HG02943 (cell line): ENCODE data around the gene ZNF217.
A peak's percentile ranks its signal among the peaks of the same experiment; 100 is the strongest.
"Not testable (repeated sequence)": the region's sequence is repeated elsewhere in the genome, so short reads cannot be mapped to it uniquely, and the experiment has no call there.

Experiments used
- ATAC-seq: cut with Tn5 transposase; IDR thresholded peaks from one replicate; pipeline ENCODE4 v1.9.1; 2021; ENCODE audit warnings: mild to moderate bottlenecking, low read depth, moderate library complexity; ENCODE audit not compliant: unreplicated experiment

Gene ZNF217

DNA sequence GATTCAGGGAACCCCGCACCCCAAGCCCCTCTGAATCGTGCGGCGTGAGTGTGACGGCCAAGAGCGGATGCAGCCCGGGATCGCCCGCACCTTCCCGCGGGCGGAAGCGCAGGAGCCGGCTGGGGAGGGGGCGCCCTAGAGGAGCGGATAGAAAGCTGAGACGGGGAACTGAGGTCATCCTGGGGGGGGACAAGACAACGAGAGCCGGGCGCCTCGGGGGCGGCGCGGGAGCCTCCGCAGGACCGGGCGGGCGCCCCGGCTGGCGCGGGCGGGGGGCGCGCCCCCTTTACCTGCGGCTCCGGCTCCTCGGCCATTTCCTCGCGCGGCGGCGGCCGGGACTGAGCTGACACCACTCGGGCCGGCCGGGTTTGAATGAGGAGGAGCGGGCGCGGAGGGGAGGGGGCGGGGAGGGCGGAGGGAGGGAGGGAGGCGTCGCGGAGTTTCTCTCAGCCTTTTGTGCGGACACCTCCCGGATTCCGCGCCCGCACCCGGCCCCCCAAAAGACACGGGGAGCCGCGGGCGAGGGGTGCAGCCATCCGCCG, at the start of gene ZNF217:
Gene ZNF217, minus strand, starts transcription at position 374 of the 542 bp plus-strand sequence. CDS start 11,013 bp downstream, outside the sequence.
- peak; percentile 33 for ATAC-seq

DNA sequence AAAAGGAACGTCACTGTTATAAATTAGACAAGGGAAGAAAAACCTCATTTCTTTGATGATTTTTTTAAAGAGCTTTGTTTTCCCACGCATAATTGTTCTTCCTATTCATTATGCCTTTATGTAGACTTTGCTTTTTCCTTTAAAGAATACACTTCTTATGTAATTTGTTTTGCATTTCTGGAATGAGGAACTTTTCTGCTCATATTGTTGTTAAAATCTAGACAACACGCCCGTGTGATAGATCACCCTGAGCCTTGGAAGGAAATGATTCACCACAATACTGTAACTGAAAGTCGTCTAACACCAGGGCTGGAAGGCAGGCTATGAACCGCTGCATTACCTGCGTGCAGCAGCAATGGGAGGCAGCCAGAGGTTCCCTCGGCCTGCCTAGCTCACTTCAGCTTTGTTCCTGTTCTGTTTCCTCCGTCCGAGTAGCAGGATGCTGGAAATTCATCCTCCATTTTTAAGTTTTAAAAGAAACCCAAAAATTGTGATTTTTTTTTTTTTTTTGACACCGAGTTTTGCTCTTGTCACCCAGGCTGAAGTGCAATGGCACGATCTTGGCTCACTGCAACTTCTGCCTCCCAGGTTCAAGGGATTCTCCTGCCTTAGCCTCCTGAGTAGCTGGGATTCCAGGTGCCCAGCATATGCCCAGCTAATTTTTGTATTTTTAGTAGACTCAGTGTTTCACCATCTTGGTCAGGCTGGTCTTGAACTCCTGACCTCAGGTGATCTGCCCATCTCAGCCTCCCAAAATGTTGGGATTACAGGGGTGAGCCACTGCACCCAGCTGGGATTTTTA, 49.6 kb upstream of the ZNF217 start:
- peak; percentile 96 for ATAC-seq

DNA sequence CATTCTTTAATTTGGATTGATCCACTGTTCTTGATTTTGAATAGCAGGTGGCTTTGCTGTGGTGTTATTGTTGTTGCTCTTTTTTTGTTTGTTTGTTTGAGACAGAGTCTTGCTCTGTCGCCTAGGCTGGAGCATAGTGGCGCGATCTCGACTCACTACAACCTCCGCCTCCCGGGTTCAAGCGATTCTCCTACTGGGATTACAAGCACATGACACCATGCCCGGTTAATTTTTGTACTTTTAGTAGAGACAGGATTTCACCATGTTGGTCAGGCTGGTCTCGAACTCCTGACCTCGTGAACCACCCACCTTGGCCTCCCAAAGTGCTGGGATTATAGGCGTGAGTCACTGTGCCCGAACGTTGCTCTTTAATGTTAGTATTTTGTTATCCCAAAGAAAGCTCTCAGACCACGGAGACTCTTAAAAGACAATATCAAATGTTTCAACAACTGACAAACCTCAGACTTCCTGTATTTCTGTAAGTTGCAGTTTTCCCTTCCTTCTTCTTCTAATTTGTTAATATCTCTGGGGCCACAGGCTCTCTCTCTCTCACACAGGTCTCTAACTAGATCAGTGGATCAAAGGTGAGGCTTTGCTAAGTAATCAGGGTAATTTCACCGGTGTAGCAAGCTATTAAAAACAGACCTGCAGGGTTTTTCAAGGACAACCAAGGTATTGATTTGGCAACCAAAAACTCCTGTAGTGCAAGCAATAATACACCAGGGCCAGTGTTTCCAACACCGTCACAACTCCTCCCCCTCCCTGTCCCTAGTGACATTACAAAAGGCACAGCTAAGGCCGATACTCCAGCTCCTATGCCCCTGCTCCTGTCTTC, 48.8 kb upstream of the ZNF217 start:
- ATAC-seq: peak; percentile 51

GRCh38 chr20:53639647-53640440, 46.2 kb upstream of the ZNF217 start:
- no peak for ATAC-seq

GRCh38 chr20:53639128-53639527, 45.5 kb upstream of the ZNF217 start:
- ATAC-seq: no peak

- not testable (repeated sequence) for ATAC-seq
Observed at GRCh38 chr20:53637310-53637709, 43.7 kb upstream of the ZNF217 start.

- no peak for ATAC-seq
Observed at GRCh38 chr20:53636540-53637097, 43.0 kb upstream of the ZNF217 start.

GRCh38 chr20:53635221-53635620, 41.6 kb upstream of the ZNF217 start:
- no peak for ATAC-seq

DNA sequence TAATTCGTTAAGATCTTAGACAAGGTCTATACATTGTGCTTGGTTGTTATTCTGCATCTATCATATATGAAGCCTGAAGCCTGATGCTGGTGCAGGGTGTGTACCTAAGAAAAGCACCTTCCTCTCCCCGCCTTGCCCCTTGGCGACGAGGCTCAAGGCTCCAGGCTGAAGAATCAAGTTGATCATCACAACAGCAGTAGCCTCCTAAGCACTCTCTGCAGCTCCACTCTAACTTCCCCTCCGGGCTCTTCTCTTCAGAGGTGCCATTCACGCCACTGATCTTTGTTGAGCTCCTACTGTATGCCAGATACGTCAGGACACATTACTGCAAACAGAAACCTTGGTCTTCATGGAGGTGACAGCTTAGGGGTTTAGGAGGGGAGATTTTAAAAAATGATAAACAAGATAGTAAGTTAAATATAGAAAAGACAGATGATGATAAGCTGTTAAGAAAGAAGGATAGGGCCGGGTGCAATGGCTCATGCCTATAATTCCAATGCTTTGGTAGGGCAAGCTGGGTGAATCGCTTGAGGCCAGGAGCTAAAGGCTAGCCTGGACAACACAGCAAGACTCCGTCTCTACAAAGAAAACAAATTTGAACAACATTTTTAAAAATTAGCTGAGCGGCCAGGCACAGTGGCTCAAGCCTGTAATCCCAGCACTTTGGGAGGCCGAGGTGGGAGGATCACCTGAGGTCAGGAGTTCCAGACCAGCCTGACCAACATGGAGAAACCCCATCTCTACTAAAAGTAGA, 38.4 kb upstream of the ZNF217 start:
- no peak for ATAC-seq

GRCh38 chr20:53629436-53629835, 35.8 kb upstream of the ZNF217 start:
- no peak for ATAC-seq

DNA sequence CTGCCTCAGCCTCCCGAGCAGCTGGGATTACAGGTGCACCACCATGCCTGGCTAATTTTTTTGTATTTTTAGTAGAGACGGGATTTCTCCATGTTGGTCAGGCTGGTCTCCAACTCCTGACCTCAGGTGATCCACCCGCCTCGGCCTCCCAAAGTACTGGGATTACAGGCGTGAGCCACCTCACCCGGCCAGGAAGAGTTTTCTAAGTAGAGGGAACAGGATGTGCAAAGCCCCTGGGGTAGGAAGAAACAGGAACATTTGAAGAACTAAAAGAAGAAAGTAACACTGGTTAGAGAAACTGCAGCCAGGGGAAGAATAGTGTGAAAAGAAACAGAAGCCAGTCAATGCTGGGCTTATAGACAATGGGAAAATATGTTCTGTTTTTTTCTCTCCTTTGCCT, 35.1 kb upstream of the ZNF217 start:
- ATAC-seq: not testable (repeated sequence)

DNA sequence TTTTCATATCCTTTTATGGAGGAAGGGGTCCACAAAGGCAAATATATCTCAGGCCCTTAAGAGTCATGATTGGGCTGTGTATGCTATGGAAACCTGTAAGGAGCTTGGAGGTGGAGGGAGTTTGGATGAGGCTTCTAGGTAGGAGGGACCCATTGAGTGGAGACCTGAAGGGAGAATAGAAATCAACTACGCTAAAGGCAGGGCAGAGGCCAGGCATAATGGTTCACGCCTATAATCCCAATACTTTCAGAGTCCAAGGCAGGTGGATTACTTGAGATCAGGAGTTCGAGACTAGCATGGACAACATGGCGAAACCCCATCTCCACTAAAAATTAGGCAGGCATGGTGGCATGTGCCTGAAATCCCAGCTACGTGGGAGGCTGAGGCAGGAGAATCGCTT, 34.4 kb upstream of the ZNF217 start:
- ATAC-seq: no peak

DNA sequence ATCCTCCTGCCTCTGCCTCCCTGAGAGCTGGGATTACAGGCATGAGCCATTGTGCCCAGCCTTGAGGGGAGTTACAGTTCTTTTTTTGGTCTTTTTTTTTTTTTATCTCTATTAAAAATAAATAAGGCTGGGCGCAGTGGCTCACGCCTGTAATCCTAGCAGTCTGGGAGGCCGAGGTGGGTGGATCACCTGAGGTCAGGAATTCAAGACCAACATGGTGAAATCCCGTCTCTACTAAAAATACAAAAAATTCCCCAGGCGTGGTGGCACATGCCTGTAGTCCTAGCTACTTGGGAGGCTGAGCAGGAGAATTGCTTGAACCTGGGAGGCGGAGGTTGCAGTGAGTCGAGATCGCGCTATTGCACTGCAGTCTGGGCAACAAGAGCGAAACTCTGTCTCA, 33.4 kb upstream of the ZNF217 start:
- not testable (repeated sequence) for ATAC-seq

DNA sequence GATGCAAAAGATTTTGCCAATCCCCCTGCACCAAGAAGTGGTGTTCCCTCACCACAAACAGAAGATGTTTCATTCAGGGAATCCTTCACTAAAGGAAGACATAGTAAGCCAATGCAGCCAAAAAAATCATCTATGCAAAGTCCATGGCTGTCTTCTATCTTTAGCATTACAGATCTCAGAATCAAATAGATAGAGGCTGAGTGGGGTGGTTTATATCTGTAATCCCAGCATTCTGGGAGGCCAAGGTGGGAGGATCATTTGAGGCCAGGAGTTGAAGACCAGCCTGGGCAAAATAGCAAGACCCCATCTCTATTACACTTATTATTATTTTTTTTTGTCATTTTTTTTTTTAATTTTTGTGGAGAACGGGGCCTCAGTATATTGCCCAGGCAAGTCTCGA, 32.9 kb upstream of the ZNF217 start:
- no peak for ATAC-seq

DNA sequence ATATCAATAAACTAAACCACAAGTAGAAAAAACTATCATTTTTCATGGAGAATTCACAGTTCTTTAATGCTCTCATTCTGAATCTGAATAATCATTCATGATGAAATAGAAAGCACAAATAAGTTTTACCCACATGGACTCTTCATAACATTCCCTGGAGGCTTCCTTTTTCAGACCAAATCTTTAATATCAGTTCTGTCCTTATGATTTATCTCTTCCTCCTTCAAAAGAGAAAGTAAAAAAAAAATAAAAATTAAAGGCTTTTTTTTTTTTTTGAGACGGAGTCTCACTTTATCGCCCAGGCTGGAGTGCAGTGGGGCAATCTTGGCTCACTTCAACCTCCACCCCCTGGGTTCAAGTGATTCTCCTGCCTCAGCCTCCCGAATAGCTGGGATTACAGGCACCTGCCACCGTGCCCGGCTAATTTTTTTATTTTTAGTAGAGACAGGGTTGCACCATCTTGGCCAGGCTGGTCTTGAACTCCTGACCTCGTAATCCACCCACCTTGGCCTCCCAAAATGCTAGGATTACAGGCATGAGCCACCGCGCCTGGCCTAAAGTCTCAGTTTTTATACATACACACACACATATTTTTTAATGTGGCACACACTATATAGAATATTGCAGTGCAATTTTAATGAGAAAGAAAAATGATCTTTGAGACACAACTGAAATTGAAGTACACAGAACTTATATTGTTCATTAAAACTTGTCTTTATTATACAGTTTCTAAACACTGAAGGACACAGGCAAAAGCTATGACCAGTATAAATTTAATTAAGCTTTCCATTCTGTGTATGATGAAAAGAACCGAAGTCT, 31.9 kb upstream of the ZNF217 start:
- no peak for ATAC-seq

- ATAC-seq: not testable (repeated sequence)
Observed at GRCh38 chr20:53624927-53625250, 31.2 kb upstream of the ZNF217 start.

DNA sequence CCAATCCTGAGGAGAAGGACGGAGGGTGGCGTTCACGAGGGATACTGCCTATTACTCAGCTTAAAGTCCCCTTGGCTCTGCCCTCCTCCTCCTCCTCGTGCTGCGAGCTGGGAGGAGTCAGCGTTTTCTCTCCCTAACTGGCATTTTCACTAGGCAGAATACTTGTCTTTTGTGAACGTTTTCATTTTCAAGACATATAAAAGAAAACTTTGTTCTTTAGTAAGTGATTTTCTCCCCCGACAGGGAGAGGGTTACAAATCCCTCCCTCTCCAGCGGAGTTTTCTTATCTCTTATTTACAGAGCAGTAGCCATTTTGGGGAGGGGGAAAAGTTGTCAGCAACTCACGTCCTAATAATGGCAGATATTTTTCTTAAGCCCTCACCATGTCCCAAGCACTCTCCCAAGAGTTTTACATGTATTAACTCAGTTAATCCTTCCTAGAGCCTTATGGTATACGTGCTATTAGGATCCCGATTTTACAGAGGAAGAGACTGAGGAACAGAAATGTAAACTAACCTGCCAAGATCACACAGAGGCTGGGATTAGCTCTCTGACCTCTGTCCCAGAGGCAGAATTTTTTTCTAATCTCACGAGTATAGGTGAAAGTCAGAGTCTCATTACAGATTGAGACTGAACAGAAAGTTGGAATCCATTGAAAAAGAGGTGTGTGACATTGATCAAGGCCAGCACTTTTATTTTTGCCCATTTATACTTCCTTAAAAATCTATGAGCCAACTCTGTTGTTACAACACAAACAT, 30.0 kb upstream of the ZNF217 start:
- ATAC-seq: no peak

DNA sequence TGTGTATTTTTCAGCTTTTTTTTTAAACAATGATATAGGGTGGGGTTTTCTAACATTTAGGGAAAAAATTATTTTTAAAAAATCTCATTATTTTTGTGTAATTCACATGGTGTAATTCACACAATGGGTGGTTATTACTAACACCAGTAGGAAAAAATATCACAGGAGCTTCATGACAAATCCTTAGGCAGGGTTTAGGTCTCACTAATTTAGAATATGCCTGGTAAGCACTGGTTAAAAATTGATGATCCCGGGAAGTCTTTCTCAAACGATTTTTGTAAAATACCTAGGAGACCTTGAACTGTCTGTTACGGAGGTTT, 29.5 kb upstream of the ZNF217 start:
- ATAC-seq: no peak
